ENCODE results near the gene GAREM1.
"Not testable (repeated sequence)": the region's sequence is repeated elsewhere in the genome, so short reads cannot be mapped to it uniquely, and the experiment has no call there.

GAREM1 gene

GRCh38 chr18:32298171-32298667 is 172.5 kb downstream of the GAREM1 start:
- no peak for DNase-seq (ENCODE audit: low read depth)
- TF ChIP-seq MYC (IDR thresholded peaks at IDR 0.05; ENCODE audit: low read depth, low read length) (no peak), MAX (IDR thresholded peaks at IDR 0.05; ENCODE audit: low read depth, low read length) (no peak), POLR2A (IDR thresholded peaks at IDR 0.05; ENCODE audit: extremely low read depth, insufficient read length) (no peak), CTCF (IDR thresholded peaks at IDR 0.05; ENCODE audit: low read depth, low read length) (no peak)
- no peak overlapping the region for H3K4me3 ChIP-seq (ENCODE audit: low read depth, low read length)

GRCh38 chr18:32297579-32298170 is 173.0 kb downstream of the GAREM1 start:
- H3K4me3 ChIP-seq (ENCODE audit: low read depth, low read length) = no peak overlapping the region
- DNase-seq (ENCODE audit: low read depth) = no peak
- TF ChIP-seq MAX (IDR thresholded peaks at IDR 0.05; ENCODE audit: low read depth, low read length) (no peak), MYC (IDR thresholded peaks at IDR 0.05; ENCODE audit: low read depth, low read length) (no peak), POLR2A (IDR thresholded peaks at IDR 0.05; ENCODE audit: extremely low read depth, insufficient read length) (no peak), CTCF (IDR thresholded peaks at IDR 0.05; ENCODE audit: low read depth, low read length) (no peak)

GRCh38 chr18:32296851-32297250 is 173.8 kb downstream of the GAREM1 start:
- no peak for DNase-seq (ENCODE audit: low read depth)
- H3K4me3 ChIP-seq (ENCODE audit: low read depth, low read length) = no peak overlapping the region
- TF ChIP-seq POLR2A (IDR thresholded peaks at IDR 0.05; ENCODE audit: extremely low read depth, insufficient read length) (no peak), MAX (IDR thresholded peaks at IDR 0.05; ENCODE audit: low read depth, low read length) (no peak), CTCF (IDR thresholded peaks at IDR 0.05; ENCODE audit: low read depth, low read length) (no peak)

GRCh38 chr18:32295604-32296003 is 175.1 kb downstream of the GAREM1 start:
- no peak for TF ChIP-seq MYC (IDR thresholded peaks at IDR 0.05; ENCODE audit: low read depth, low read length)
- no peak for TF ChIP-seq MAX (IDR thresholded peaks at IDR 0.05; ENCODE audit: low read depth, low read length)
- no peak for TF ChIP-seq POLR2A (IDR thresholded peaks at IDR 0.05; ENCODE audit: extremely low read depth, insufficient read length)
- TF ChIP-seq CTCF (IDR thresholded peaks at IDR 0.05; ENCODE audit: low read depth, low read length) = no peak
- no peak for DNase-seq (ENCODE audit: low read depth)
- H3K4me3 ChIP-seq (ENCODE audit: low read depth, low read length) = no peak overlapping the region

GRCh38 chr18:32293107-32293506 is 177.6 kb downstream of the GAREM1 start:
- TF ChIP-seq MYC (IDR thresholded peaks at IDR 0.05; ENCODE audit: low read depth, low read length) (no peak), MAX (IDR thresholded peaks at IDR 0.05; ENCODE audit: low read depth, low read length) (no peak), CTCF (IDR thresholded peaks at IDR 0.05; ENCODE audit: low read depth, low read length) (no peak), POLR2A (IDR thresholded peaks at IDR 0.05; ENCODE audit: extremely low read depth, insufficient read length) (no peak)
- H3K4me3 ChIP-seq (ENCODE audit: low read depth, low read length) = no peak overlapping the region
- no peak for DNase-seq (ENCODE audit: low read depth)

GRCh38 chr18:32291623-32292022 is 179.1 kb downstream of the GAREM1 start:
- not testable (repeated sequence) for H3K4me3 ChIP-seq (ENCODE audit: low read depth, low read length); DNase-seq (ENCODE audit: low read depth)

Data from NB4 (cell line).